Peyer's patch (tissue), 4 donors: ENCODE data around the gene RNASEL.

Source experiments
- CTCF ChIP-seq, 6 experiments: fragments of 450-650 bp in 4 of 6; fragments of 200-600 bp in 2 of 6; sonication (generic) in 1 of 6; IDR thresholded peaks; one replicate each; pipeline ENCODE4 v1.5.1; 2017 to 2019; ENCODE audit warnings: antibody characterized with exemption in 6 of 6, mild to moderate bottlenecking in 3 of 6, moderate library complexity in 1 of 6
- POLR2A ChIP-seq, 2 donors: fragments of 450-650 bp; IDR thresholded peaks; one replicate each; pipeline ENCODE4 v1.5.1; 2017; ENCODE audit warnings: antibody characterized with exemption in 2 of 2, mild to moderate bottlenecking in 2 of 2, moderate library complexity in 2 of 2

- TF ChIP-seq POLR2A (IDR thresholded peaks at IDR 0.05) (no peak), CTCF (IDR thresholded peaks at IDR 0.05) (no peak)
Measured at GRCh38 chr1:182589931-182590330, 875 bp upstream of the RNASEL start.
